HS-27A (cell line): ENCODE measurements around the gene KCNQ1.

Experiments
- DNase-seq: peaks from one replicate; pipeline ENCODE4 v3.0.0-alpha.2; 2012; ENCODE audit warnings: low read depth, missing footprints

KCNQ1 gene

GRCh38 chr11:2461253-2461955 lies 16.6 kb downstream of the KCNQ1 start:
- DNase-seq: no peak

- no peak for DNase-seq
These were observed 17.2 kb downstream of the KCNQ1 start for GRCh38 chr11:2461956-2462542.

- DNase-seq: no peak
These were observed 17.8 kb downstream of the KCNQ1 start for GRCh38 chr11:2462543-2462985.

- DNase-seq: no peak
These were observed 18.4 kb downstream of the KCNQ1 start for GRCh38 chr11:2462986-2463765.

GRCh38 chr11:2463766-2464277 lies 19.0 kb downstream of the KCNQ1 start:
- DNase-seq: no peak

GRCh38 chr11:2464451-2465165 lies 19.8 kb downstream of the KCNQ1 start:
- no peak for DNase-seq

- DNase-seq: no peak
These were observed 20.6 kb downstream of the KCNQ1 start for GRCh38 chr11:2465202-2466068.

GRCh38 chr11:2466069-2466801 lies 21.4 kb downstream of the KCNQ1 start:
- no peak for DNase-seq

GRCh38 chr11:2466869-2467694 lies 22.3 kb downstream of the KCNQ1 start:
- DNase-seq: no peak

- DNase-seq: no peak
These were observed 22.9 kb downstream of the KCNQ1 start for GRCh38 chr11:2467695-2468055.

GRCh38 chr11:2468363-2469235 lies 23.8 kb downstream of the KCNQ1 start:
- no peak for DNase-seq

GRCh38 chr11:2470495-2470894 lies 25.7 kb downstream of the KCNQ1 start:
- DNase-seq: no peak

- no peak for DNase-seq
These were observed 26.4 kb downstream of the KCNQ1 start for GRCh38 chr11:2471048-2471803.

- DNase-seq: no peak
These were observed 26.9 kb downstream of the KCNQ1 start for GRCh38 chr11:2471804-2472096.

- DNase-seq: no peak
These were observed 27.8 kb downstream of the KCNQ1 start for GRCh38 chr11:2472428-2473186.

GRCh38 chr11:2473361-2474058 lies 28.7 kb downstream of the KCNQ1 start:
- no peak for DNase-seq
